WERI-Rb-1 (cell line): ENCODE results near the gene NKX1-2.
"Not testable (repeated sequence)": the region's sequence is repeated elsewhere in the genome, so short reads cannot be mapped to it uniquely, and the experiment has no call there.

ENCODE experiments used
- DNase-seq: peaks from one replicate; pipeline ENCODE4 v3.0.0-alpha.2; 2020
- H3K27ac ChIP-seq: fragments of 250-450 bp; sonication (Bioruptor Pico); 2 replicates; pipeline ENCODE4 v1.5.1; 2020; ENCODE audit warnings: mild to moderate bottlenecking, moderate library complexity
- H3K27me3 ChIP-seq: fragments of 250-450 bp; sonication (Bioruptor Pico); 2 replicates; pipeline ENCODE4 v1.5.1; 2021; ENCODE audit warnings: mild to moderate bottlenecking, low read depth, moderate library complexity; ENCODE audit not compliant: insufficient read depth, severe bottlenecking
- H3K36me3 ChIP-seq: fragments of 250-450 bp; sonication (Bioruptor Pico); 2 replicates; pipeline ENCODE4 v1.5.1; 2020; ENCODE audit warnings: mild to moderate bottlenecking, moderate library complexity
- H3K4me3 ChIP-seq: 2 replicates; pipeline ENCODE4 v1.5.1; 2011; ENCODE audit warnings: low read depth, mild to moderate bottlenecking, control low read depth, low read length
- H3K9me3 ChIP-seq: fragments of 250-450 bp; sonication (Bioruptor Pico); 2 replicates; pipeline ENCODE4 v1.5.1; 2021; ENCODE audit warnings: mild to moderate bottlenecking, moderate library complexity; ENCODE audit not compliant: severe bottlenecking
- TF ChIP-seq, protein P1 (sequence below): IDR thresholded peaks from 2 replicates; pipeline ENCODE4 v1.5.1; 2011; ENCODE audit warnings: low read depth, mild to moderate bottlenecking, control low read depth, inconsistent platforms, low read length

Gene NKX1-2

DNA sequence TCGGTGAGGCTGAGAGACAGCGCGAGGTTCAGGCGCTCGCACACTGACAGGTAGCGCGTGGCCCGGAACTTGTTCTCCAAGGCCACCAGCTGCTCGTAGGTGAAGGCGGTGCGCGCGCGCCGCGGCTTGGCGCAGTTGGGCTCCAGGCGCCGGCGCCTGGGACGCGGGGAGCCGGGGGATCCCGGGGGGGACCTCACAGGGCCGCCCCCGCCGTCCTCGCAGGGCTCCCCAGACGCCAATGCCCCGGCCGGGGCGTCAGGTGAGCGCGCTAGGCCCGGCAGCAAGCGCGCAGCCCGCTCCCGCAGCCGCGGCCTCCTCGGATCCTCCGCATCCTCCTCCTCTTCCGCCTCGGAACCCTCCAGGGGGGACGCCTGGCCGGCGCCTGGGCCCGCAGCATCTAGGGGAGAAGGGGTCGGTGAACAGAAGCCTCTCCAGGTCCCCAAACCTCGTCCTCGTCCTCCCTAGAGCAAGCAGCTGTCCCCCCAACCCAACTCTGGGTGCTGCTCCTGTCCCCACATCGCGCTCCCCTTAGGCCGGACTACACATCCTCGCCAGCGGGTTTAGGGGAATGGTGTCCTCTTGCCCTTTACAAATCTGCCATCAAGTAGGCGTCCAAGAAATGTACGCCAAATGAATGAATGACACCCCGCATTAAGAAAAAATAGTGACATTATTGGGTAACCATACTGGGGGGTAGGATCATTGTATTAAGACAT, 1.9 kb downstream of the NKX1-2 start:
- no peaks in the 10 kb centered on the region for H3K9me3 ChIP-seq

DNA sequence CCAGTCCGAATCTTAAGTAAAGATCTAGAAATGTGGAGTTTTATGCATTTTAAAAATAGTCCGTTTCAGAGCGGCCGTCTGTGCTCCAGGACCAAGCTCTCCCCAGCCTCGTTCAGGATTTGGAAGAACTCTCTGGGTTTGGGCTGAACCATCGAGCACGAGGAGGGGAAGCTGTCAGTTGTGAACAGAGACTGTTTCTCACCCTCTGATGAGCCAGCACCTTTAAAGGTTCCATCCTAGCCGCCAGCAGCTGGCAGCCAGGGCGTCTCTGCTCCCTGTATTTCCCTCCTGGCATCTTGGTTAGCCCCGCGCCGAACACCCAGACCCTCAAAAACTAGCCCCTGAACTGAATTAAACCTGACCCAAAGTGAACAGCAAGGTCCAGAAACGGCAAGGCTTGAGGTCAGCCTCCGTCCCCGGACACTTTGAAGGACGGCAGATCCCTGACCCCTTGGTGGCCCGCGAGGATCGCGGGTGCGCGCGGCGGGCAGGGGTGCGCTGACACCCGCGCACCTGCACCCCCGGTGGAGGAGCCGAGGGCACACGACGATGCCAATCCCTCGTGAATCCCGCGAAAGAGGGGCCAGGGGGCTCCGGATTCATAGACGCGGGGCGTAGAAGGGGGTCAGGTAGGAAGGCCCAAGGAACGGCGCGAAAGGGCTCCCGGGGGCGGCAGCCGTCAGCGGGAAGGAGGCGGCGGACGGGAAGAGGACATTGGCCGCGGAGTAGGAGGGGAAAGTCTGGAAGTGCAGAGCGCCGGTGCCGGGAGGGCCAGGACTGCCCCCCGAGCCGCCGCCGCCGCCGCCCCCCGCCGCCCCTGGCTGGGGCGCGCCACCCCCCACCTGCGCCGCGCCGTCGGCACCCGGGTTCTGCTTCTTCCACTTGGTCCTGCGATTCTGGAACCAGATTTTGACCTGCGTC, 2.7 kb downstream of the NKX1-2 start:
- DNase-seq, result no peak
- peaks cover 35% of the 10 kb centered on the region for H3K27me3 ChIP-seq
- H3K9me3 ChIP-seq, result no peaks in the 10 kb centered on the region
- no peaks in the 10 kb centered on the region for H3K36me3 ChIP-seq
- no peak overlapping the region for H3K27ac ChIP-seq
- no peak overlapping the region for H3K4me3 ChIP-seq
- TF ChIP-seq, protein P1, sequence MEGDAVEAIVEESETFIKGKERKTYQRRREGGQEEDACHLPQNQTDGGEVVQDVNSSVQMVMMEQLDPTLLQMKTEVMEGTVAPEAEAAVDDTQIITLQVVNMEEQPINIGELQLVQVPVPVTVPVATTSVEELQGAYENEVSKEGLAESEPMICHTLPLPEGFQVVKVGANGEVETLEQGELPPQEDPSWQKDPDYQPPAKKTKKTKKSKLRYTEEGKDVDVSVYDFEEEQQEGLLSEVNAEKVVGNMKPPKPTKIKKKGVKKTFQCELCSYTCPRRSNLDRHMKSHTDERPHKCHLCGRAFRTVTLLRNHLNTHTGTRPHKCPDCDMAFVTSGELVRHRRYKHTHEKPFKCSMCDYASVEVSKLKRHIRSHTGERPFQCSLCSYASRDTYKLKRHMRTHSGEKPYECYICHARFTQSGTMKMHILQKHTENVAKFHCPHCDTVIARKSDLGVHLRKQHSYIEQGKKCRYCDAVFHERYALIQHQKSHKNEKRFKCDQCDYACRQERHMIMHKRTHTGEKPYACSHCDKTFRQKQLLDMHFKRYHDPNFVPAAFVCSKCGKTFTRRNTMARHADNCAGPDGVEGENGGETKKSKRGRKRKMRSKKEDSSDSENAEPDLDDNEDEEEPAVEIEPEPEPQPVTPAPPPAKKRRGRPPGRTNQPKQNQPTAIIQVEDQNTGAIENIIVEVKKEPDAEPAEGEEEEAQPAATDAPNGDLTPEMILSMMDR, result no peak

More for the DNA sequence above, 1.9 kb downstream of the NKX1-2 start:
- H3K4me3 ChIP-seq, result peak overlapping the region; percentile 20
- H3K27ac ChIP-seq, result no peak overlapping the region
- DNase-seq, result peak; percentile 23
- TF ChIP-seq, protein P1, result no peak
- H3K27me3 ChIP-seq, result peaks cover 35% of the 10 kb centered on the region
- no peaks in the 10 kb centered on the region for H3K36me3 ChIP-seq

DNA sequence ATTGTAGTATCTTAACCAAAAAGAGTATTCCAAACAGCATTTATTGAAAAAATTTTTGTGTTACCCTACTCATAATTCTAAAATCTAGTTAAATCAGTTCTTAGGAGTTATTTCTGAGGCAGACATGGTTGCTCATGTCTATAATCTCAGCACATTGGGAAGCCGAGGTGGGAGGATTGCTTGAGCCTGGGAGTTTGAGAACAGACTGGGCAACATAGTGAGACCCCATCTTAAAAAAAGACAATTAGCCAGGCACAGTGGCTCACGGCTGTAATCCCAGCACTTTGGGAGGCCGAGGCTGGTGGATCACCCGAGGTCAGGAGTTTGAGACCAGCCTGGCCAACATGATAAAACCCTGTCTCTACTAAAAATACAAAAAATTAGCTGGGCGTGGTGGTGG, 8.1 kb downstream of the NKX1-2 start:
- H3K9me3 ChIP-seq, H3K4me3 ChIP-seq, H3K36me3 ChIP-seq, DNase-seq, H3K27ac ChIP-seq, H3K27me3 ChIP-seq: not testable (repeated sequence)

DNA sequence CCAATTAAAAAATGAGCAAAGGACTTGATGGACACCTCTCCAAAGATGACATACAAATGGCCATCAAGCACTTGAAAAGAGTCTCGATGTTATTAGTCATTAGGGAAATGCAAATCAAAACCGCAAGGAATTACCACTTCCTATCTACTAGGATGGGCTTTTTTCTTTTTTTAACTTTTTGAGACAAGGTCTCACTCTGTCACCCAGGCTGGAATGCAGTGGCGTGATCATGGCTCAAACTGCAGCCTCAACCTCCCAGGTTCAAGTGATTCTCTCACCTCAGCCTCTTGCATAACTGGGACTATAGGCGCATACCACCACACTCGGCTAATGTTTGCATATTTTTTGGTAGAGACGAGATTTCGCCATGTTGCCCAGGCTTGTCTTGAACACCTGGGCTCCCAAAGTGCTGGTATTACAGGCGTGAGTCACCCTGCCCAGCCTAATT, 13.6 kb downstream of the NKX1-2 start:
- TF ChIP-seq, protein P1, result no peak
- Histone ChIP-seq H3K27ac (no peak overlapping the region), H3K36me3 (no peaks in the 10 kb centered on the region), H3K27me3 (no peaks in the 10 kb centered on the region), H3K9me3 (no peaks in the 10 kb centered on the region), H3K4me3 (no peak overlapping the region)
- DNase-seq, result no peak

DNA sequence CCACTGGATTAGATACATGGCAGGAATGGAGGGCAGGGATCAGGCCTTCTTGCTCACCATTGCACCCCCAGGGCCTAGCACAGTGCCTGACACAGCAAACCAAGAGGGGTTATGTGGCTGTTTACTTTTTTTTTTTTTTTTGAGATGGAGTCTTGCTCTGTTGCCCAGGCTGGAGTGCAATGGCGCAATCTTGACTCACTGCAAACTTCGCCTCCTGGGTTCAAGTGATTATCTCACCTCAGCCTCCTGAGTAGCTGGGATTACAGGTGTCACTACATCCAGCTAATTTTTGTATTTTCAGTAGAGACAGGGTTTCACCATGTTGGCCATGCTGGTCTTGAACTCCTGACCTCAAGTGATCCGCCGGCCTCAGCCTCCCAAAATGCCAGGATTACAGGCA, 14.2 kb downstream of the NKX1-2 start:
- not testable (repeated sequence) for H3K27ac ChIP-seq, H3K27me3 ChIP-seq, H3K9me3 ChIP-seq, H3K4me3 ChIP-seq, H3K36me3 ChIP-seq, DNase-seq

DNA sequence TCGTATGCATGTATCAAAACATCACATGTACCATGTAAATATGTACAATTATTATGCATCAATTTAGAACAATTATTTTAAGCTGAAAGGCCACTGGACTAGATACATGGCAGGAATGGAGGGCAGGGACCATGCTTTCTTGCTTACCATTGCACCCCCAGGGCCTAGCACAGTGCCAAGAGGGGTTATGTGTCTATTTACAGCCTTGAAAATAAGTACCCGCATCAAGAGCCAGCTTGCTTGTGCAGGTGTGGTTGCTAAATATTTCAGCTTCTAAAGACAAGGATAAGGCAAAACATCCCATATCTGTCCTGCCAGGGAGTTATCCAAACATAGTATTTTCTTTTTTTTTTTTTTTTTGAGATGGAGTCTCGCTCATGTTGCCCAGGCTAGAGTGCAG, 16.4 kb downstream of the NKX1-2 start:
- no peak overlapping the region for H3K4me3 ChIP-seq
- no peak overlapping the region for H3K27ac ChIP-seq
- TF ChIP-seq, protein P1, result no peak
- DNase-seq, result no peak
- H3K9me3 ChIP-seq, result no peaks in the 10 kb centered on the region
- no peaks in the 10 kb centered on the region for H3K36me3 ChIP-seq
- H3K27me3 ChIP-seq, result no peaks in the 10 kb centered on the region
